GF-D8 (cell line): ENCODE results near the gene GSTT2B.
A peak's percentile ranks its signal among the peaks of the same experiment; 100 is the strongest.
"Not testable (repeated sequence)": the region's sequence is repeated elsewhere in the genome, so short reads cannot be mapped to it uniquely, and the experiment has no call there.

Experiments used
- DNase-seq: peaks from one replicate; lab custom pipeline; 2025; lab: John Stamatoyannopoulos, UW

Gene GSTT2B

GRCh38 chr22:23984430-23984829 is 23.4 kb upstream of the GSTT2B start:
- DNase-seq, result no peak

- DNase-seq, result not testable (repeated sequence)
Measured at GRCh38 chr22:23980567-23980966, 19.6 kb upstream of the GSTT2B start.

GRCh38 chr22:23979557-23980240 is 18.7 kb upstream of the GSTT2B start, which contains the start of gene GSTT2:
TSS of gene GSTT2 (plus strand) at chr22:23980134.
- not testable (repeated sequence) for DNase-seq

DNA sequence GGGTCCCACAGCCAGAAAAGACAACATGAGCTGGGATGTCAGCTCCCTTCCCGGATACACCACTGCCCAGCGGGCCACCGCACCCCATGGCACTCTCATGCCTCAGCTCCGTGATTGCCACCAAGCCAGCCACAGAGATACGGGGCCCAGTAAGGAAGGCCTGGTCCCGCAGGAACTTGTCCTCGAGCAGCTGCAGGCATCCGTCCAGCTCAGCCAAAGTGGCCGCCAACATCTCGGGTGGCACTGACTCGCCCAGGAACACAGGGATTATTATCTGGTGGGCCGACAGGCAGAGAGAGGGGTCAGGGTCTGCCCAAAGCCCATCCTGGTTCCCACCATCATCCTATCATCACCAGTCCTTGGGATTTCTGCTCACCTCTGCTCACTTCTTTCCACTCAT is 16.3 kb upstream of the GSTT2B start:
- DNase-seq, result not testable (repeated sequence)

GRCh38 chr22:23974836-23975352 is 13.9 kb upstream of the GSTT2B start:
- DNase-seq, result not testable (repeated sequence)

GRCh38 chr22:23974345-23974744 is 13.3 kb upstream of the GSTT2B start, which contains the start of gene DDT:
TSS of gene DDT (minus strand) at chr22:23974441. CDS start at chr22:23974414, 27 bp downstream.
- not testable (repeated sequence) for DNase-seq

- DNase-seq, result not testable (repeated sequence)
Measured at GRCh38 chr22:23971927-23972326, 10.9 kb upstream of the GSTT2B start.

GRCh38 chr22:23970816-23971486 is 10.0 kb upstream of the GSTT2B start:
- no peak for DNase-seq

DNA sequence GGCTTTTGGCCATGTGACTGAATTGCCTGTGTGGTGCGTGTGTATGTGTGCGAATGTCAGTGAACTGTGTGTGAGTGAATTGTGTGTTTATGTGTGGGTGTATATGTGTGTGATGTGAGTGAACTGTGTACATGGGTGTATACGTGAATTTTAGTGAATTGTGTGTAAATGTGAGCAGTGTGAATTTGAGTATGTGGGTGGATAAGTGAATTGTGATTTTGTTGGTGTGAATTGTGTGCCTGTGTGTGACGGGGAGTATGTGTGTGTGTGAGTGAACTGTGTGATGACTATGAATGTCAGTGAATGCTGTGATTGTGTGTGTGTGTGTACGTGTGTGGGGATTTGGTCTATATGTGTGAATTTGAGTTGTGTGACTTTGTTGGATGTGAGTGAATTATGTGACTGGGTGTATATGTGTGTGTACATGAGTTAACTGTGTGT is 9.2 kb upstream of the GSTT2B start:
- DNase-seq, result no peak

- no peak for DNase-seq
Measured at GRCh38 chr22:23969071-23969470, 8.1 kb upstream of the GSTT2B start.

DNA sequence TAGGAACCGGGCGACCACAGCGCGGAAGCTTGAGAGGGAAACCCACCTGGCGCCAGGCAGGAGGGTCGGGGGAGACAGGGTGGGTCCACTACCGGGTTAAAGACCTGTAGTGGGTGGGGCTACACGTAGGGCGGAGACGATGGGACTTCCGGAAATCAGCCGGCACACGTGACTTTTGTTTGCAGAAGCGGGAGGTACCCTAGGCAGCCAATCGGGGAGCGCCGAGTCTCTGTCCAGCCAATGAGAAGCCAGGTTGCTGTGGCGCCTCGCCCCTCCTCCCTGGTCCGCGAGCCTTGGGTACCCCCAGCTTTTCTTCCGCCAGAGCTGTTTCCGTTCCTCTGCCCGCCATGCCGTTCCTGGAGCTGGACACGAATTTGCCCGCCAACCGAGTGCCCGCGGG is 5.6 kb upstream of the GSTT2B start, which contains the start of gene DDTL:
Gene DDTL, plus strand, starts transcription at position 321 of the 400 bp plus-strand sequence. Its CDS starts 27 bp downstream, at position 348.
- DNase-seq, result not testable (repeated sequence)

- not testable (repeated sequence) for DNase-seq
Measured at GRCh38 chr22:23966094-23966493, 5.1 kb upstream of the GSTT2B start.

DNA sequence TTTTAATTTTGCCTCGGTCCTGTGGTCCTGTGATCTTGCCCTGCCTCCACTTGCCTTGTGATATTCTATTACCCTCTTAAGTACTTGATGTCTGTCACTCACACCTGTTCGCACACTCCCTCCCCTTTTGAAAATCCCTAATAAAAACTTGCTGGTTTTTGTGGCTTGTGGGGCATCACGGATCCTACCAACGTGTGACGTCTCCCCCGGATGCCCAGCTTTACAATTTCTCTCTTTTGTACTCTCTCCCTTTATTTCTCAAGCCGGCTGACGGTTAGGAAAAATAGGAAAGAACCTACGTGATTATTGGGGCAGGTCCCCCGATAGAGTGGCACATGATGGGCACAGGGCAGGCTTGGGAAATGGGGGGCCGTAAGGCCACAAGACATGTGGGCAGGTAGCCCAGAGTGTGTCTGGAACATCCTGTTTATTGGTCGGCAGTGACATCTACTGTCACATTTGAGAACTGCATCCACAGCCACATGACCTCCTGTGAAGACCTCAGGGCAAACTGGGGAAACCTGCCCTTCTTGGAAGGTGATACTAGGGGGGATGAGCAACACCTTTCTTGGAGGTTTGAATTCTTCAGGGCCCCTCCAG is 4.6 kb downstream of the GSTT2B start:
- DNase-seq, result peak; percentile 17

GRCh38 chr22:23955886-23956285 is 5.1 kb downstream of the GSTT2B start:
- not testable (repeated sequence) for DNase-seq

DNA sequence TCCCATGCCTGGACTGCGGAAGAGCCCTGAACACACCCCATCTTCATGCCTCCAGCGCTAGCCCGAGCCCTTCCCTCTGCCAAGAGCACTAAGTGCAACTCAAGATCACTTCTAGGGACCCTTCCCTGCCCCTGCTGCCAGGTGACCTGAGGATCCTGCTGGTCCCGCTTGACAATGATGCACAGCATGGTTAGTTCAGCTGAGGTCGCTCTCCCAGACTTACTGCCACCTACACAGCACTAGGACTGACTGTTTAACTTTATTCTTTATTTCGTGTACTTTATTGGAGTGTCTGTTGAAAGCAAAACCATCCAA is 6.0 kb downstream of the GSTT2B start:
- DNase-seq, result not testable (repeated sequence)

DNA sequence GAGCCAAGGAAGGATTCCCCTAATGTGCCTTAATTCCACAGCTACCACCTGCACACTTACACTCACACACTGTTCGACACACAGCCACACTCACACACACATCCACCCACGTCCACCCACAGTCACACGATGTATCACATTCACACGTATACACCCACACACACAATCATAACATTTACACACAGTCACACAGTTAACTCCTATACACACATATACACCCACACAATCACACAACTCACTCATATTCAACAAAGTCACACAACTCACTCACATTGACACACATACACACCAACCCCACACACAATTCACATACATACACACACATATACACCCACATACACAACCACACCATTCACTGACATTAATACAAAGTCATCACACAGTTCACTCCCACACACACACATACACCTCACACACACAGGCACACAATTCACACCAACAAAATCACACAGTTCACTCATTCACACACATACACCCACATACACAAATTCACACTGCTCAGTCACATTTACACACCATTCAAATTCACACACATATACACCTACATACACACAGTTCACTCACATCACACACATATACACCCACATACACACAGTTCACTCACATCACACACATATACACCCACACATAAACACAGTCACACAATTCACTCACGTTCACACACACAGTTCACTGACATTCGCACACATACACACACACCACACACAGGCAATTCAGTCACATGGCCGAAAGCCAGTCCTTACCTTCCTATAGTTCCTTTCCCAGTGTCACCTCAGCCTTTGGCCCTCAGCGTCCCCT is 6.6 kb downstream of the GSTT2B start:
- not testable (repeated sequence) for DNase-seq

GRCh38 chr22:23953485-23953884 is 7.5 kb downstream of the GSTT2B start:
- not testable (repeated sequence) for DNase-seq

DNA sequence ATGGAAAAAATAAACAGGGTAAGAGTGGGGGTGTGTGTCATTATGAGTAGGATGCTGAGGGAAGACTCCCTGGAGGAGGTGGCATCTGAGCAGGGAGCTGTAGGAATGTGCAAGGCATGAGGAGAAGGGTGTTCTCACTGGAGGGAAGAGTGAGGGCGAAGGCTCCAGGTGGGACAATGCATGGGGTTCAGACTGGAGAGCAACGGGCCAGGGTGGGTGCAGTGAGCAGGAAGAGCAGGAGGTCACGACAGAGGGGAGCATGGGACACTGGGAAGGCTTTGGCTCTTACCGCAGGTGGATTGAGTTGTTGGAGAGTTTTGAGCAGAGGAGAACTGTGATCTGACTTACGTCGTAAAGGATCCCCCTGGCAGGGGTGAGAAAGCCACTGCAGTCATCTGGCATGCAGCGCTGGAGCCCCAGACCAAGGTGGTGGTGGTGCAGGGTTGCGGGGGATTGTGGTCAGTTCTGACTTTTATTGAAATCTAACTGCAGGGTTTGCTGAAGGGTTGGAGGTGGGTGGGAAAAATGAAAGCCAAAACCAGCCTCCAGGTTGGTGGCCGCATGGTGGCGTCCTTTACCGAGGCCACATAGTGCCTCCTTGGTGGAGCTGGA is 8.1 kb downstream of the GSTT2B start:
- not testable (repeated sequence) for DNase-seq

DNA sequence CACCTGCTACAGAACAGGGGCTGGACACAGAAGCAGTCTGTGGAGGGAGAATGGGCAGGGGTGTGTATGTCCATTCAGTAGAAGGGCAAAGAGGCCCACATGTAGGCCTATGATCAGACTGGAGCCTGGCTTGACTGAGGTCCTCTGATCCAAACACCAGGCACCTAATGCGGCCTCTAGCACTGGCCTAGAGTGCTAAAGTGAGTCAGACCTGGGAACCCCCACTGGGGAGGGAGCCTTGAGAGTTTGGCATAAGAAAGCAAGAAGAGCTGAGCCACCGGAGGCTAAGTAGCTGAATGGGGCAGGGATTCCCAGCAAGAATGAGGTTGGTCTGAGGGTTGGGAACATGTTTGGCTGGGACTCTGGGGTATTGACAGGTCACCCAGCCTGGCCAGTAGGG is 9.6 kb downstream of the GSTT2B start:
- not testable (repeated sequence) for DNase-seq

DNA sequence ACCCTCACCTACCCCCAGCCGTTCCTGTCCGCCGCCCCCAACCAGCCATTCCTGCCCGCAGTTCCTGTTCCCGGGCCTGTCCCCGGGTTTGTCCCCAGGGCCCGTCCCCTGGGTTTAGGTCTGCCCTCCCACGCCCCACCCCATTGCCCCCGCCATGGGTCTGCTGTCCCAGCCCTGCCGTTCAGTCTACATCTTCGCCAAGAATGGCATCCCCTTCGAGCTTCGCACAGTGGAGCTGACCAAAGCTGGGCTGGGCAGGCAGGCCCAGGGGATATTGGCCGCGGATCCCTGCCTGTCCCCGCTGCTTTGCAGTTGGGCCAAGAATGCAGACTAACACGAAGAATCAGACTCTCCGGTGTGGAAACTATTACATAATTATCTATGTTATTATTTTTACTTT is 11.2 kb downstream of the GSTT2B start:
- DNase-seq, result not testable (repeated sequence)

DNA sequence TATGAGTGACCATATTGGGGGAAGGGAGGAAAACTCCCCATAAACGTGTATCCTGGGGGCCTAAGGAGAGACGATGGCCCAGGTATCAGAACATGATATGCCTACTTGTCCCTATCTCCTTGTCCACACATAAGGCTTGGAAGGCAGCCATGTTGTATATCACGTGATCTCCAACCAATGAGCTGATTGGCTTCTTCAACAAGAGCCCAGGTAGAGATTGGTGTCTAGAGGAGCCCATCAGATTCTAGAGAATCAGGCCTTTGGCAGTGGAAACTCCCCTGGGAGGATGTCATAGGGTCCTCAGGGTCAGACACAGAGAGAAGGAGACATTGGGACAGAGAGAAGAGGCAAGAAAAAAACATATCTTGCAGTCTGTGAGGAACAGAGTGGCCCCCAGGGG is 13.6 kb downstream of the GSTT2B start:
- not testable (repeated sequence) for DNase-seq
